Measurements from ENCODE around the gene RBBP7. TPM values are rescaled to one million over a fixed set of nuclear protein-coding genes. Genes with fewer than 3 reads are reported as not detected.

The RBBP7 gene
- polyA plus RNA-seq, 1 donor (not counting 4 experiments of a cell fraction or from before 2014, with no cell fraction given): 137 TPM

DNA sequence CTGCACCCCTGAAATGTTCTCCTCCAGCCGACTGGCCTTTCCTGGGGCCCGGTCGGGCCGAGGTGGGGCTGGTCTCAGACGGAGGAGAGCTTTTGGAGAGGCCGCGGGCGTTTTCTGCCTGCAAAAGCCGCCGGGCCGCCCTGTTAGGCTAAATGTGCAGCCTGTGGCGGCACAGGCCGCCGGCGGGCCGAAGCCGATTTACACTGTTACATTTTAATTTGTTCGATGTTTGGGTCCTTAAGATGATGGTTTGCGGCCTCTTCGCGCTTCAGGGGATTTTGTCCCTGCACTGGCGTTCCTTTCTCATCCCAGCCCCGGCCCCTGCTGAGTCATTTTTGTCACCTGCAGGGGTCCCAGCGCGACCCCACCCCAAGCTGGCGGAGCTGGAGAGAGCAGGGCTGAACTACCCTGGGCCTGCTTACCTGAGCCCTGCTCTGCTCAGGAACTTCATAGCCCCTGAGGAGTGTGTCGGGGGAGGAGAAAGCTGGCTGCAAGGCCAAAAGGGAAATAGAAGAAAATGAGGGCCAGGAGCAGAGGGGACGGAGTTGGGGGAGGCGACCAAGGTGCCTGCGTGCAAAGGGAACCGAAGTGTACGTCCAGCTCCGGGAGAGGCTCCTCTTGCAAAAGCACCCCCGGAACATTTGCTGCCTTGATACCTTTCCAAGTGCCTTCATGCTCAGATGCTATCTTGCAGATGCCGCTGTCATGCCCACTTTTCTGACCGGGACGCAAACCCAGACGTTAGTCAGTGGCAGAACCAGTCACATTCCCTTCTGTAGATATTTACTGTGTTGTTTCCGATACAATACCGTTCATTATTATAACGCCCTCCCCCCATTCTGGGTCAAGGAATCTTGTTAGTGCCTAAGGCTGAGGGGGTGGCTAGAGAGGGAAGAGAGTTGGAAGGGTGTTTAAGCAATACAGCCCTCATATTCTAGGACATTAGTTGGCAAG lies 977 bp upstream of the RBBP7 start:
- H3K36me3 ChIP-seq (ENCODE audit: control insufficient read depth in 2 of 2, extremely low read depth in 1 of 2, insufficient read depth in 2 of 2, low read length in 2 of 2): peaks cover 0 to 7% of the 10 kb centered on the region in 2 experiments
- DNase-seq (ENCODE audit: low read depth, low spot score) (no peak), FAIRE-seq (no peak)

DNA sequence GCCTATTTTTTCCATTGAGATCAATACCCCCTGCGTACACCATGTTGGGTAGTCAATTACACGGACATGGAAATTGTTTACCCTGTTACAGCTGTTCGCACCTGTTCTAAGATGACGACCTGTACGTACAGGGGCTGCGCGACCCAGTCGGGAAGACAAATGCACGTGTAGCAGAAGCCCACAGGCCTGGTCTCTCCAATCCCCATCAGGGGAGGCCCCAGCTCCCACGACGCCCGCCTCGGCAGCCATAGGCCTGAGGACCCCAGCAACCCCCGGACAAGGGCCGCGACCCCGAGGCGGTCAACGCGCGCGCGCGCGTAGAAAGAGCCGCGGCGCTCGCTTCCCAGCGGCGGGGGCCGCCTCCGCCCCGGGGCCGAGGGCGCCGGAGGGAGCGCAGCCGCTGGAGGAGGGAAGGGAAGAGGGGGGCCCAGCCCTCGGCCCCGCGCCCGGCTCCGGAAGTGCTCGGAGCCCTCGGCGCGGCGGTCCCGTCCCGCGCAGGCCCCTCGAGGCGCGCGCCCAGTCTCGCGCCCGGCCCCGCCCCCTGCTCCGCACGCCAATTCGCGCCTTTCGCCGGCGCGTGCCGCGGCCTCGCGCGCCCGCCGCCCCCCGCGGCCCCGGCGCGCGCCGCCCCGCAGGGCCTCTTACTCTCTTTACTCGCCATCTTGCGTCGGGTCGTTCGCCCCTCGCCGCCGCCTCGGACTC lies 618 bp downstream of the RBBP7 start:
- Histone ChIP-seq H3K4me3 (ENCODE audit: control insufficient read depth in 2 of 3, extremely low read depth in 1 of 3, insufficient read depth in 2 of 3, low read depth in 1 of 3, low read length in 3 of 3) (peak overlapping the region; percentile 71 to 87 (median 73)), H3K27me3 (ENCODE audit: control insufficient read depth, extremely low read depth, insufficient read depth, low read length) (peaks cover 7% of the 10 kb centered on the region), H3K9me3 (ENCODE audit: control insufficient read depth, low read depth, low read length) (no peaks in the 10 kb centered on the region), H3K36me3 (ENCODE audit: control insufficient read depth in 2 of 2, extremely low read depth in 1 of 2, insufficient read depth in 2 of 2, low read length in 2 of 2) (peaks cover 0 to 11% of the 10 kb centered on the region in 2 experiments), H3K27ac (ENCODE audit: control insufficient read depth, insufficient read depth, low read length) (peak overlapping the region; percentile 74), H3K79me2 (ENCODE audit: control insufficient read depth, insufficient read depth, low read length) (peaks cover 47% of the 10 kb centered on the region), H3K4me2 (ENCODE audit: control insufficient read depth, extremely low read depth, insufficient read depth, low read depth, low read length) (peak overlapping the region; percentile 96), H4K20me1 (ENCODE audit: control insufficient read depth, extremely low read depth, insufficient read depth, low read length) (no peaks in the 10 kb centered on the region), H2AFZ (ENCODE audit: control insufficient read depth, low read length) (peak overlapping the region; percentile 82), H3K9ac (ENCODE audit: control insufficient read depth, extremely low read depth, insufficient read depth, low read length) (peak overlapping the region; percentile 84), H3K4me1 (ENCODE audit: control insufficient read depth, extremely low read depth, insufficient read depth, low read length) (peaks cover 11% of the 10 kb centered on the region), H3K9me1 (ENCODE audit: control insufficient read depth, extremely low read depth, insufficient read depth, low read length) (no peaks in the 10 kb centered on the region)
- DNase-seq (ENCODE audit: low read depth, low spot score) (no peak), FAIRE-seq (no peak)
- TF ChIP-seq, protein P1, sequence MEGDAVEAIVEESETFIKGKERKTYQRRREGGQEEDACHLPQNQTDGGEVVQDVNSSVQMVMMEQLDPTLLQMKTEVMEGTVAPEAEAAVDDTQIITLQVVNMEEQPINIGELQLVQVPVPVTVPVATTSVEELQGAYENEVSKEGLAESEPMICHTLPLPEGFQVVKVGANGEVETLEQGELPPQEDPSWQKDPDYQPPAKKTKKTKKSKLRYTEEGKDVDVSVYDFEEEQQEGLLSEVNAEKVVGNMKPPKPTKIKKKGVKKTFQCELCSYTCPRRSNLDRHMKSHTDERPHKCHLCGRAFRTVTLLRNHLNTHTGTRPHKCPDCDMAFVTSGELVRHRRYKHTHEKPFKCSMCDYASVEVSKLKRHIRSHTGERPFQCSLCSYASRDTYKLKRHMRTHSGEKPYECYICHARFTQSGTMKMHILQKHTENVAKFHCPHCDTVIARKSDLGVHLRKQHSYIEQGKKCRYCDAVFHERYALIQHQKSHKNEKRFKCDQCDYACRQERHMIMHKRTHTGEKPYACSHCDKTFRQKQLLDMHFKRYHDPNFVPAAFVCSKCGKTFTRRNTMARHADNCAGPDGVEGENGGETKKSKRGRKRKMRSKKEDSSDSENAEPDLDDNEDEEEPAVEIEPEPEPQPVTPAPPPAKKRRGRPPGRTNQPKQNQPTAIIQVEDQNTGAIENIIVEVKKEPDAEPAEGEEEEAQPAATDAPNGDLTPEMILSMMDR (optimal IDR thresholded peaks at IDR 0.05 in 1 of 3, IDR thresholded peaks at IDR 0.05 in 1 of 3, conservative IDR thresholded peaks at IDR 0.05 in 1 of 3; ENCODE audit: extremely low read depth in 1 of 3, insufficient read depth in 2 of 3, low read length in 3 of 3): no peak
- TF ChIP-seq EZH2 (IDR thresholded peaks at IDR 0.05; ENCODE audit: low read length): no peak
- dilution Hi-C loops (cut with MboI; ENCODE audit: extremely low pct_ligation_motif_present, low sequenced_read_pairs): no loop called here

More for the DNA sequence above, 977 bp upstream of the RBBP7 start:
- Histone ChIP-seq H3K9ac (ENCODE audit: control insufficient read depth, extremely low read depth, insufficient read depth, low read length) (peak overlapping the region; percentile 74), H3K79me2 (ENCODE audit: control insufficient read depth, insufficient read depth, low read length) (peaks cover 32% of the 10 kb centered on the region), H3K27me3 (ENCODE audit: control insufficient read depth, extremely low read depth, insufficient read depth, low read length) (peaks cover 9% of the 10 kb centered on the region), H2AFZ (ENCODE audit: control insufficient read depth, low read length) (peak overlapping the region; percentile 87), H3K9me3 (ENCODE audit: control insufficient read depth, low read depth, low read length) (no peaks in the 10 kb centered on the region), H4K20me1 (ENCODE audit: control insufficient read depth, extremely low read depth, insufficient read depth, low read length) (no peaks in the 10 kb centered on the region), H3K4me2 (ENCODE audit: control insufficient read depth, extremely low read depth, insufficient read depth, low read depth, low read length) (peak overlapping the region; percentile 70), H3K4me1 (ENCODE audit: control insufficient read depth, extremely low read depth, insufficient read depth, low read length) (peaks cover 11% of the 10 kb centered on the region), H3K9me1 (ENCODE audit: control insufficient read depth, extremely low read depth, insufficient read depth, low read length) (no peaks in the 10 kb centered on the region), H3K4me3 (ENCODE audit: control insufficient read depth in 2 of 3, extremely low read depth in 1 of 3, insufficient read depth in 2 of 3, low read depth in 1 of 3, low read length in 3 of 3) (peak overlapping the region; percentile 32 to 62 (median 42)), H3K27ac (ENCODE audit: control insufficient read depth, insufficient read depth, low read length) (peak overlapping the region; percentile 59)
- dilution Hi-C loops (cut with MboI; ENCODE audit: extremely low pct_ligation_motif_present, low sequenced_read_pairs): no loop called here
- TF ChIP-seq EZH2 (IDR thresholded peaks at IDR 0.05; ENCODE audit: low read length): no peak
- TF ChIP-seq, protein P1 (optimal IDR thresholded peaks at IDR 0.05 in 1 of 3, IDR thresholded peaks at IDR 0.05 in 1 of 3, conservative IDR thresholded peaks at IDR 0.05 in 1 of 3; ENCODE audit: extremely low read depth in 1 of 3, insufficient read depth in 2 of 3, low read length in 3 of 3): no peak
